ENCODE results near the gene ZNF622.

The ZNF622 gene

GRCh38 chr5:16505140-16505891 lies 39.7 kb upstream of the ZNF622 start:
- H3K4me1 ChIP-seq = no peaks in the 10 kb centered on the region
- H3K9me3 ChIP-seq = no peaks in the 10 kb centered on the region
- no peak for TF ChIP-seq CTCF (IDR thresholded peaks at IDR 0.05; ENCODE audit: low read depth, low read length)
- no peak for DNase-seq
- H3K27me3 ChIP-seq = no peaks in the 10 kb centered on the region
- H3K4me3 ChIP-seq (ENCODE audit: low read depth, low read length) = no peak overlapping the region
- no peaks in the 10 kb centered on the region for H3K36me3 ChIP-seq

- TF ChIP-seq CTCF (IDR thresholded peaks at IDR 0.05; ENCODE audit: low read depth, low read length) = no peak
- DNase-seq = no peak
- no peaks in the 10 kb centered on the region for H3K9me3 ChIP-seq
- H3K36me3 ChIP-seq = no peaks in the 10 kb centered on the region
- no peaks in the 10 kb centered on the region for H3K4me1 ChIP-seq
- no peak overlapping the region for H3K4me3 ChIP-seq (ENCODE audit: low read depth, low read length)
- H3K27me3 ChIP-seq = no peaks in the 10 kb centered on the region
These were observed 39.0 kb upstream of the ZNF622 start for GRCh38 chr5:16504571-16504970.

- no peak for TF ChIP-seq CTCF (IDR thresholded peaks at IDR 0.05; ENCODE audit: low read depth, low read length)
- DNase-seq = no peak
- Histone ChIP-seq H3K9me3 (no peaks in the 10 kb centered on the region), H3K36me3 (no peaks in the 10 kb centered on the region), H3K4me1 (no peaks in the 10 kb centered on the region), H3K4me3 (ENCODE audit: low read depth, low read length) (no peak overlapping the region), H3K27me3 (no peaks in the 10 kb centered on the region)
These were observed 37.3 kb upstream of the ZNF622 start for GRCh38 chr5:16502866-16503265.

GRCh38 chr5:16500024-16500423 lies 34.4 kb upstream of the ZNF622 start:
- Histone ChIP-seq H3K4me1 (no peaks in the 10 kb centered on the region), H3K4me3 (ENCODE audit: low read depth, low read length) (no peak overlapping the region), H3K27me3 (no peaks in the 10 kb centered on the region), H3K36me3 (no peaks in the 10 kb centered on the region), H3K9me3 (no peaks in the 10 kb centered on the region)
- DNase-seq = no peak
- TF ChIP-seq CTCF (IDR thresholded peaks at IDR 0.05; ENCODE audit: low read depth, low read length) = no peak

- no peak for DNase-seq
- TF ChIP-seq CTCF (IDR thresholded peaks at IDR 0.05; ENCODE audit: low read depth, low read length) = no peak
These were observed 31.9 kb upstream of the ZNF622 start for GRCh38 chr5:16497546-16497945.

GRCh38 chr5:16493261-16493660 lies 27.7 kb upstream of the ZNF622 start:
- TF ChIP-seq CTCF (IDR thresholded peaks at IDR 0.05; ENCODE audit: low read depth, low read length) = no peak
- Histone ChIP-seq H3K36me3 (no peaks in the 10 kb centered on the region), H3K27me3 (no peaks in the 10 kb centered on the region), H3K4me1 (no peaks in the 10 kb centered on the region; the same call in 1 of the 2 replicates), H3K9me3 (no peaks in the 10 kb centered on the region), H3K4me3 (ENCODE audit: low read depth, low read length) (no peak overlapping the region)
- no peak for DNase-seq

More at GRCh38 chr5:16497546-16497945, 31.9 kb upstream of the ZNF622 start:
- no peaks in the 10 kb centered on the region for H3K9me3 ChIP-seq
- no peaks in the 10 kb centered on the region for H3K36me3 ChIP-seq
- no peaks in the 10 kb centered on the region for H3K4me1 ChIP-seq
- H3K4me3 ChIP-seq (ENCODE audit: low read depth, low read length) = no peak overlapping the region
- H3K27me3 ChIP-seq = no peaks in the 10 kb centered on the region

Data from BE2C (cell line).